ENCODE data around the gene MLPH.
A peak's percentile ranks its signal among the peaks of the same experiment; 100 is the strongest.

DNA sequence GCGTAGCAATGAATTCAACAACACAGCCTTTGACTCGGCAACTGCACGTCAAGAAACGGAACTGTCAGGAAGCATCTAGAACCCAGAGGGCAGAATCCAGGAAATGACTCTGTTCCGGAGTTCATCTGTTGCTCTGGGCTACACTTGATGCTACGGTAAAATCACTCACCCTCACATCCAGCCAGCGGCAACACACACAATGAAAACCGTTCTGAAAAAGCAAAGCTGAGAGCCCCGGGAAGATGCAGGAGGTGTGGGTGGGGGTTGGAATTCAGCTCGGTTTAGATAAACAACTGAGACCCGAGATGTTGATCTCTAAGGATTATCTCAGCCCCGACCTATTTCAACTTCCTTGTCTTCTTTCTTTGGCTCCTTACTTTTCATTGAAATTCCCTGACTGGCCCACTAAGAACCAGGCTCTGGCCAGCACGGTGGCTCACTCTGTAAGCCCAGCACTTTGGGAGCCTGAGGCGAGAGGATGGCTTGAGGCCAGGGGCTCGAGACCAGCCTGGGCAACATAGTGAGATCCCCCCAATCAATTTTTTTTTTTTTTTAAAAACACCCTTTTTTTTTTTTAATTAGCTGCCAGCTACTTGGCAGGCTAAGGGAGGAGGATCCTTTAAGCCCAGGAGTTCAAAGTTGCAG is 116.8 kb downstream of the MLPH start:
- TF ChIP-seq, protein P1, sequence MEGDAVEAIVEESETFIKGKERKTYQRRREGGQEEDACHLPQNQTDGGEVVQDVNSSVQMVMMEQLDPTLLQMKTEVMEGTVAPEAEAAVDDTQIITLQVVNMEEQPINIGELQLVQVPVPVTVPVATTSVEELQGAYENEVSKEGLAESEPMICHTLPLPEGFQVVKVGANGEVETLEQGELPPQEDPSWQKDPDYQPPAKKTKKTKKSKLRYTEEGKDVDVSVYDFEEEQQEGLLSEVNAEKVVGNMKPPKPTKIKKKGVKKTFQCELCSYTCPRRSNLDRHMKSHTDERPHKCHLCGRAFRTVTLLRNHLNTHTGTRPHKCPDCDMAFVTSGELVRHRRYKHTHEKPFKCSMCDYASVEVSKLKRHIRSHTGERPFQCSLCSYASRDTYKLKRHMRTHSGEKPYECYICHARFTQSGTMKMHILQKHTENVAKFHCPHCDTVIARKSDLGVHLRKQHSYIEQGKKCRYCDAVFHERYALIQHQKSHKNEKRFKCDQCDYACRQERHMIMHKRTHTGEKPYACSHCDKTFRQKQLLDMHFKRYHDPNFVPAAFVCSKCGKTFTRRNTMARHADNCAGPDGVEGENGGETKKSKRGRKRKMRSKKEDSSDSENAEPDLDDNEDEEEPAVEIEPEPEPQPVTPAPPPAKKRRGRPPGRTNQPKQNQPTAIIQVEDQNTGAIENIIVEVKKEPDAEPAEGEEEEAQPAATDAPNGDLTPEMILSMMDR (IDR thresholded peaks at IDR 0.05) = no peak
- TF ChIP-seq POLR2A (IDR thresholded peaks at IDR 0.05) = no peak
- peak; percentile 47 for TF ChIP-seq POLR2AphosphoS5 (IDR thresholded peaks at IDR 0.05)
